ENCODE data around the gene ATP10A. TPM values are rescaled to one million over a fixed set of nuclear protein-coding genes. Genes with fewer than 3 reads are reported as not detected.
"Not testable (repeated sequence)": the region's sequence is repeated elsewhere in the genome, so short reads cannot be mapped to it uniquely, and the experiment has no call there.

Gene ATP10A
- polyA plus RNA-seq, 3 donors from 2014 or later, result 2.4 to 17.4 (median 7.3) TPM

- H3K4me1 Mint-ChIP-seq, result peaks cover 32 to 75% of the 10 kb centered on the region in 2 donors
- peaks cover 0 to 24% (median 4%) of the 10 kb centered on the region in 3 donors for H3K36me3 Mint-ChIP-seq
- H3K9me3 Mint-ChIP-seq, result no peaks in the 10 kb centered on the region
- H3K4me3 Mint-ChIP-seq, result no peak overlapping the region
- no peak for DNase-seq
- no peak overlapping the region for H3K27ac Mint-ChIP-seq
- H3K27me3 Mint-ChIP-seq (ENCODE audit: low read depth in 3 of 3), result peaks cover 0 to 5% (median 0%) of the 10 kb centered on the region in 3 donors
Observed at GRCh38 chr15:25774871-25775270, 88.3 kb downstream of the ATP10A start.

- Mint-ChIP-seq H3K9me3 (no peaks in the 10 kb centered on the region), H3K4me3 (peak overlapping the region in 2 of 5 donors; percentile 10 to 60), H3K36me3 (peaks cover 0 to 15% (median 0%) of the 10 kb centered on the region in 3 donors), H3K4me1 (peaks cover 33 to 69% of the 10 kb centered on the region in 2 donors), H3K27ac (peak overlapping the region in 2 of 6 donors; percentile 14 to 58), H3K27me3 (ENCODE audit: low read depth in 3 of 3) (peaks cover 0 to 3% (median 0%) of the 10 kb centered on the region in 3 donors)
- no peak for DNase-seq
Observed at GRCh38 chr15:25773248-25773647, 89.9 kb downstream of the ATP10A start.

GRCh38 chr15:25772500-25772899, 90.6 kb downstream of the ATP10A start:
- Mint-ChIP-seq H3K4me3 (peak overlapping the region in 1 of 5 donors; percentile 60), H3K9me3 (no peaks in the 10 kb centered on the region), H3K36me3 (peaks cover 0 to 11% (median 0%) of the 10 kb centered on the region in 3 donors), H3K27ac (peak overlapping the region in 5 of 6 donors; percentile 5 to 61 (median 40)), H3K4me1 (peaks cover 30 to 63% of the 10 kb centered on the region in 2 donors), H3K27me3 (ENCODE audit: low read depth in 3 of 3) (peaks cover 0 to 4% (median 0%) of the 10 kb centered on the region in 3 donors)
- no peak for DNase-seq

GRCh38 chr15:25771736-25772135, 91.4 kb downstream of the ATP10A start:
- not testable (repeated sequence) for H3K36me3 Mint-ChIP-seq; DNase-seq; H3K27me3 Mint-ChIP-seq (ENCODE audit: low read depth in 3 of 3); H3K9me3 Mint-ChIP-seq; H3K4me3 Mint-ChIP-seq
- Mint-ChIP-seq H3K4me1 (peaks cover 30 to 60% of the 10 kb centered on the region in 2 donors), H3K27ac (peak overlapping the region in 4 of 6 donors; percentile 20 to 41 (median 35))

GRCh38 chr15:25771338-25771706, 91.8 kb downstream of the ATP10A start:
- Mint-ChIP-seq H3K9me3 (no peaks in the 10 kb centered on the region), H3K27ac (peak overlapping the region in 3 of 6 donors; percentile 20 to 35 (median 35)), H3K4me1 (peaks cover 30 to 58% of the 10 kb centered on the region in 2 donors), H3K27me3 (ENCODE audit: low read depth in 3 of 3) (peaks cover 0 to 4% (median 0%) of the 10 kb centered on the region in 3 donors), H3K4me3 (no peak overlapping the region), H3K36me3 (peaks cover 0 to 7% (median 0%) of the 10 kb centered on the region in 3 donors)
- no peak for DNase-seq

GRCh38 chr15:25770618-25771337, 92.3 kb downstream of the ATP10A start:
- Mint-ChIP-seq H3K27me3 (ENCODE audit: low read depth in 3 of 3) (peaks cover 0 to 4% (median 0%) of the 10 kb centered on the region in 3 donors), H3K9me3 (no peaks in the 10 kb centered on the region), H3K36me3 (peaks cover 0 to 10% (median 2%) of the 10 kb centered on the region in 3 donors), H3K4me1 (peaks cover 29 to 59% of the 10 kb centered on the region in 2 donors), H3K27ac (peak overlapping the region in 1 of 6 donors; percentile 20), H3K4me3 (no peak overlapping the region)
- DNase-seq, result no peak

GRCh38 chr15:25770031-25770430, 93.1 kb downstream of the ATP10A start:
- Mint-ChIP-seq H3K36me3 (peaks cover 5 to 15% (median 7%) of the 10 kb centered on the region in 3 donors), H3K27me3 (ENCODE audit: low read depth in 3 of 3) (peaks cover 0 to 4% (median 0%) of the 10 kb centered on the region in 3 donors), H3K9me3 (no peaks in the 10 kb centered on the region), H3K4me3 (no peak overlapping the region), H3K4me1 (peaks cover 25 to 59% of the 10 kb centered on the region in 2 donors), H3K27ac (no peak overlapping the region)
- DNase-seq, result no peak

- peaks cover 25 to 49% of the 10 kb centered on the region in 2 donors for H3K4me1 Mint-ChIP-seq
- H3K27me3 Mint-ChIP-seq (ENCODE audit: low read depth in 3 of 3), result peaks cover 0 to 4% (median 0%) of the 10 kb centered on the region in 3 donors
- peak overlapping the region in 1 of 6 donors; percentile 70 for H3K27ac Mint-ChIP-seq
- H3K4me3 Mint-ChIP-seq, result no peak overlapping the region
- no peaks in the 10 kb centered on the region for H3K9me3 Mint-ChIP-seq
- H3K36me3 Mint-ChIP-seq, result peaks cover 11 to 27% (median 12%) of the 10 kb centered on the region in 3 donors
- no peak for DNase-seq
Observed at GRCh38 chr15:25768271-25768670, 94.9 kb downstream of the ATP10A start.

GRCh38 chr15:25767356-25768151, 95.6 kb downstream of the ATP10A start:
- H3K4me1 Mint-ChIP-seq, result peaks cover 19 to 45% of the 10 kb centered on the region in 2 donors
- no peak overlapping the region for H3K27ac Mint-ChIP-seq
- DNase-seq, result no peak

GRCh38 chr15:25766417-25766816, 96.7 kb downstream of the ATP10A start:
- no peaks in the 10 kb centered on the region for H3K9me3 Mint-ChIP-seq
- no peak for DNase-seq
- H3K27me3 Mint-ChIP-seq (ENCODE audit: low read depth in 3 of 3), result peaks cover 2 to 3% (median 2%) of the 10 kb centered on the region in 3 donors
- H3K27ac Mint-ChIP-seq, result peak overlapping the region in 1 of 6 donors; percentile 27
- peaks cover 11 to 27% (median 12%) of the 10 kb centered on the region in 3 donors for H3K36me3 Mint-ChIP-seq
- peaks cover 21 to 48% of the 10 kb centered on the region in 2 donors for H3K4me1 Mint-ChIP-seq
- no peak overlapping the region for H3K4me3 Mint-ChIP-seq

More at GRCh38 chr15:25767356-25768151, 95.6 kb downstream of the ATP10A start:
- peaks cover 11 to 27% (median 12%) of the 10 kb centered on the region in 3 donors for H3K36me3 Mint-ChIP-seq
- peaks cover 0 to 4% (median 0%) of the 10 kb centered on the region in 3 donors for H3K27me3 Mint-ChIP-seq (ENCODE audit: low read depth in 3 of 3)
- H3K9me3 Mint-ChIP-seq, result no peaks in the 10 kb centered on the region
- H3K4me3 Mint-ChIP-seq, result no peak overlapping the region

GRCh38 chr15:25764980-25765735, 98.0 kb downstream of the ATP10A start:
- H3K4me1 Mint-ChIP-seq, result peaks cover 28 to 50% of the 10 kb centered on the region in 2 donors
- no peak for DNase-seq
- peak overlapping the region in 1 of 6 donors; percentile 29 for H3K27ac Mint-ChIP-seq
- peaks cover 11 to 27% (median 12%) of the 10 kb centered on the region in 3 donors for H3K36me3 Mint-ChIP-seq
- H3K9me3 Mint-ChIP-seq, result no peaks in the 10 kb centered on the region
- no peak overlapping the region for H3K4me3 Mint-ChIP-seq
- H3K27me3 Mint-ChIP-seq (ENCODE audit: low read depth in 3 of 3), result peaks cover 2 to 3% (median 2%) of the 10 kb centered on the region in 3 donors

GRCh38 chr15:25763954-25764353, 99.2 kb downstream of the ATP10A start:
- Mint-ChIP-seq H3K36me3 (peaks cover 11 to 27% (median 12%) of the 10 kb centered on the region in 3 donors), H3K27ac (peak overlapping the region in 1 of 6 donors; percentile 14)

GRCh38 chr15:25763331-25763751, 99.8 kb downstream of the ATP10A start:
- no peak overlapping the region for H3K27ac Mint-ChIP-seq
- H3K4me1 Mint-ChIP-seq, result peaks cover 27 to 50% of the 10 kb centered on the region in 2 donors
- peaks cover 11 to 27% (median 12%) of the 10 kb centered on the region in 3 donors for H3K36me3 Mint-ChIP-seq

More at GRCh38 chr15:25763954-25764353, 99.2 kb downstream of the ATP10A start:
- no peaks in the 10 kb centered on the region for H3K9me3 Mint-ChIP-seq
- no peak for DNase-seq
- H3K4me3 Mint-ChIP-seq, result no peak overlapping the region
- H3K4me1 Mint-ChIP-seq, result peaks cover 27 to 51% of the 10 kb centered on the region in 2 donors
- H3K27me3 Mint-ChIP-seq (ENCODE audit: low read depth in 3 of 3), result peaks cover 2 to 6% (median 2%) of the 10 kb centered on the region in 3 donors

More at GRCh38 chr15:25763331-25763751, 99.8 kb downstream of the ATP10A start:
- Mint-ChIP-seq H3K9me3 (no peaks in the 10 kb centered on the region), H3K27me3 (ENCODE audit: low read depth in 3 of 3) (peaks cover 2 to 6% (median 2%) of the 10 kb centered on the region in 3 donors), H3K4me3 (no peak overlapping the region)
- DNase-seq, result no peak
